ENCODE results near the gene SUMF2. TPM values are rescaled to one million over a fixed set of nuclear protein-coding genes. Genes with fewer than 3 reads are reported as not detected.
"Not testable (repeated sequence)": the region's sequence is repeated elsewhere in the genome, so short reads cannot be mapped to it uniquely, and the experiment has no call there.

Gene SUMF2
- total RNA-seq, result 100 to 1,000 TPM; 119 to 170 (median 164) TPM

- Histone ChIP-seq H3K9me3 (no peaks in the 10 kb centered on the region), H3K4me1 (peaks cover 3 to 10% of the 10 kb centered on the region in 2 donors), H3K27ac (peak within 1 kb of the TSS; percentile 73 to 91 (median 91)), H3K27me3 (no peaks in the 10 kb centered on the region), H3K36me3 (peaks cover 27 to 37% of the 10 kb centered on the region in 2 donors), H3K4me3 (replicated peaks in 1 of 3) (peak within 1 kb of the TSS; percentile 43 to 76 (median 62))
- DNase-seq, result peak; percentile 94 to 95
- TF ChIP-seq POLR2A (IDR thresholded peaks at IDR 0.05) (peak; percentile 47 to 93), CTCF (IDR thresholded peaks at IDR 0.05) (peak in 3 of 6 experiments; percentile 13 to 42 (median 25))
- 0 to 3% methylated on average over 21 to 31 of the region's 49 CpGs for WGBS, 2 donors
- intact Hi-C loops (cut with DNase I), result no loop called here
Measured at GRCh38 chr7:56063882-56064625, at the start of gene SUMF2. Gene SUMF2 (plus strand): TSS chr7:56064286. CDS start chr7:56064312, 26 bp downstream.

GRCh38 chr7:56017015-56017414 lies 47.1 kb upstream of the SUMF2 start:
- H3K27ac ChIP-seq; H3K4me1 ChIP-seq; H3K27me3 ChIP-seq; H3K9me3 ChIP-seq; H3K4me3 ChIP-seq (replicated peaks in 1 of 3); H3K36me3 ChIP-seq; intact Hi-C loops (cut with DNase I); DNase-seq: not testable (repeated sequence)
- 95 to 96% methylated on average over 3 of the region's 3 CpGs for WGBS, 2 donors

- 79 to 97% methylated on average over 7 to 9 of the region's 9 CpGs for WGBS, 2 donors
- DNase-seq, result no peak
Measured at GRCh38 chr7:56019501-56019900, 44.6 kb upstream of the SUMF2 start.

GRCh38 chr7:56023500-56023899 lies 40.6 kb upstream of the SUMF2 start:
- intact Hi-C loops (cut with DNase I), result no loop called here
- Histone ChIP-seq H3K27ac (no peak overlapping the region), H3K4me1 (no peaks in the 10 kb centered on the region), H3K27me3 (no peaks in the 10 kb centered on the region), H3K36me3 (peaks cover 0 to 6% of the 10 kb centered on the region in 2 donors), H3K4me3 (replicated peaks in 1 of 3) (no peak overlapping the region), H3K9me3 (no peaks in the 10 kb centered on the region)
- DNase-seq, result no peak
- no peak for TF ChIP-seq POLR2A (IDR thresholded peaks at IDR 0.05)
- TF ChIP-seq CTCF (IDR thresholded peaks at IDR 0.05), result no peak

More at GRCh38 chr7:56019501-56019900, 44.6 kb upstream of the SUMF2 start:
- no peak overlapping the region for H3K27ac ChIP-seq
- H3K36me3 ChIP-seq, result peaks cover 0 to 6% of the 10 kb centered on the region in 2 donors
- intact Hi-C loops (cut with DNase I), result no loop called here
- no peaks in the 10 kb centered on the region for H3K9me3 ChIP-seq
- no peak overlapping the region for H3K4me3 ChIP-seq (replicated peaks in 1 of 3)
- H3K27me3 ChIP-seq, result no peaks in the 10 kb centered on the region
- no peak for TF ChIP-seq CTCF (IDR thresholded peaks at IDR 0.05)
- no peak for TF ChIP-seq POLR2A (IDR thresholded peaks at IDR 0.05)
- no peaks in the 10 kb centered on the region for H3K4me1 ChIP-seq

GRCh38 chr7:56026538-56026937 lies 37.5 kb upstream of the SUMF2 start:
- intact Hi-C loops (cut with DNase I), result no loop called here
- no peaks in the 10 kb centered on the region for H3K27me3 ChIP-seq
- 95 to 98% methylated on average over 2 of the region's 2 CpGs for WGBS, 2 donors

More at GRCh38 chr7:56026538-56026937, 37.5 kb upstream of the SUMF2 start:
- no peak for DNase-seq
- TF ChIP-seq POLR2A (IDR thresholded peaks at IDR 0.05) (no peak), CTCF (IDR thresholded peaks at IDR 0.05) (no peak)
- no peak overlapping the region for H3K27ac ChIP-seq
- H3K4me1 ChIP-seq, result no peaks in the 10 kb centered on the region
- no peak overlapping the region for H3K4me3 ChIP-seq (replicated peaks in 1 of 3)
- no peaks in the 10 kb centered on the region for H3K9me3 ChIP-seq
- no peaks in the 10 kb centered on the region for H3K36me3 ChIP-seq

Measured in thyroid gland (tissue), 4 donors.